Nephron (organoid): ENCODE data around the gene FMNL2.
A peak's percentile ranks its signal among the peaks of the same experiment; 100 is the strongest.

Source experiments
- H3K27ac Mint-ChIP-seq, 3 experiments: 2 replicates each; pipeline ENCODE4 v1.8.0; 2020; ENCODE audit warnings: mixed read lengths in 3 of 3, mild to moderate bottlenecking in 2 of 3, moderate library complexity in 1 of 3
- H3K27me3 Mint-ChIP-seq: 2 replicates; pipeline ENCODE4 v1.8.0; 2021; ENCODE audit warnings: low read depth, mild to moderate bottlenecking, moderate library complexity, mixed read lengths
- H3K36me3 Mint-ChIP-seq: 2 replicates; pipeline ENCODE4 v1.8.0; 2020; ENCODE audit warnings: low read depth, mixed read lengths
- H3K4me1 Mint-ChIP-seq: 2 replicates; pipeline ENCODE4 v1.8.0; 2020; ENCODE audit warnings: mixed read lengths
- H3K4me3 Mint-ChIP-seq, 3 experiments: 2 replicates each; pipeline ENCODE4 v1.8.0; 2020; ENCODE audit warnings: mild to moderate bottlenecking in 3 of 3, mixed read lengths in 3 of 3, moderate library complexity in 2 of 3
- H3K9me3 Mint-ChIP-seq: 2 replicates; pipeline ENCODE4 v1.8.0; 2020; ENCODE audit warnings: mixed read lengths
- TF ChIP-seq, protein P1 (sequence below), 3 experiments: fragments of 200-600 bp; sonication (generic); IDR thresholded peaks; one replicate each; pipeline ENCODE4 v1.5.0; 2021; ENCODE audit warnings: antibody characterized with exemption in 3 of 3; ENCODE audit not compliant: unreplicated experiment in 3 of 3

FMNL2 gene

GRCh38 chr2:152335016-152335725, at the start of gene FMNL2:
FMNL2 (plus strand) TSS chr2:152335174.
- peak within 1 kb of the TSS; percentile 79 to 95 (median 84) for H3K27ac Mint-ChIP-seq
- no peaks in the 10 kb centered on the region for H3K36me3 Mint-ChIP-seq
- H3K4me1 Mint-ChIP-seq: peaks cover 43% of the 10 kb centered on the region
- TF ChIP-seq, protein P1, sequence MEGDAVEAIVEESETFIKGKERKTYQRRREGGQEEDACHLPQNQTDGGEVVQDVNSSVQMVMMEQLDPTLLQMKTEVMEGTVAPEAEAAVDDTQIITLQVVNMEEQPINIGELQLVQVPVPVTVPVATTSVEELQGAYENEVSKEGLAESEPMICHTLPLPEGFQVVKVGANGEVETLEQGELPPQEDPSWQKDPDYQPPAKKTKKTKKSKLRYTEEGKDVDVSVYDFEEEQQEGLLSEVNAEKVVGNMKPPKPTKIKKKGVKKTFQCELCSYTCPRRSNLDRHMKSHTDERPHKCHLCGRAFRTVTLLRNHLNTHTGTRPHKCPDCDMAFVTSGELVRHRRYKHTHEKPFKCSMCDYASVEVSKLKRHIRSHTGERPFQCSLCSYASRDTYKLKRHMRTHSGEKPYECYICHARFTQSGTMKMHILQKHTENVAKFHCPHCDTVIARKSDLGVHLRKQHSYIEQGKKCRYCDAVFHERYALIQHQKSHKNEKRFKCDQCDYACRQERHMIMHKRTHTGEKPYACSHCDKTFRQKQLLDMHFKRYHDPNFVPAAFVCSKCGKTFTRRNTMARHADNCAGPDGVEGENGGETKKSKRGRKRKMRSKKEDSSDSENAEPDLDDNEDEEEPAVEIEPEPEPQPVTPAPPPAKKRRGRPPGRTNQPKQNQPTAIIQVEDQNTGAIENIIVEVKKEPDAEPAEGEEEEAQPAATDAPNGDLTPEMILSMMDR (IDR thresholded peaks at IDR 0.05; ENCODE audit: unreplicated experiment in 3 of 3): peak in 1 of 3 experiments; percentile 12
- H3K4me3 Mint-ChIP-seq: peak within 1 kb of the TSS; percentile 88 to 97 (median 91)
- no peaks in the 10 kb centered on the region for H3K9me3 Mint-ChIP-seq
- H3K27me3 Mint-ChIP-seq: no peaks in the 10 kb centered on the region

- Mint-ChIP-seq H3K27ac (no peak overlapping the region), H3K4me3 (no peak overlapping the region), H3K4me1 (no peaks in the 10 kb centered on the region), H3K36me3 (no peaks in the 10 kb centered on the region), H3K9me3 (no peaks in the 10 kb centered on the region), H3K27me3 (no peaks in the 10 kb centered on the region)
- TF ChIP-seq, protein P1 (IDR thresholded peaks at IDR 0.05; ENCODE audit: unreplicated experiment in 3 of 3): no peak
These were observed 42.0 kb upstream of the FMNL2 start for GRCh38 chr2:152292991-152293390.

- H3K4me1 Mint-ChIP-seq: no peaks in the 10 kb centered on the region
- H3K36me3 Mint-ChIP-seq: no peaks in the 10 kb centered on the region
- H3K27ac Mint-ChIP-seq: no peak overlapping the region
- no peaks in the 10 kb centered on the region for H3K27me3 Mint-ChIP-seq
- H3K4me3 Mint-ChIP-seq: no peak overlapping the region
- TF ChIP-seq, protein P1 (IDR thresholded peaks at IDR 0.05; ENCODE audit: unreplicated experiment in 3 of 3): no peak
- H3K9me3 Mint-ChIP-seq: no peaks in the 10 kb centered on the region
These were observed 37.3 kb upstream of the FMNL2 start for GRCh38 chr2:152297715-152298114.

DNA sequence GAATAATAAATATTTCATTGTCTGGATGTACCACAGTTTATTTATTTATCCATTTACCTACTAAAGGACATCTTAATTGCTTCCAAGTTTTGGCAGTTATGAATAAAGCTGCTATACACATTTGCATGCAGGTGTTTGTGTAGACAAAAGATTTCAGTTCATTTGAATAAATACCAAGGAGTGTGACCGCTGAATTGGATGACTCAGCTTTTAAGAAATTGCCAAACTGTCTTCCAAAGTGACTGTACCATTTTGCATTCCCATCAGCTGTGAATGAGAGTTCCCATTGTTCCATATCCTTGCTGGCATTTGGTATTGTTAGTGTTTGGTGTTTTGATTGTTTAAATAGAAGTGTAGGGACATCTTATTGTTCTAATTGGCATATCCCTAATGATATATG, 36.2 kb upstream of the FMNL2 start:
- Mint-ChIP-seq H3K4me3 (no peak overlapping the region), H3K4me1 (no peaks in the 10 kb centered on the region), H3K27ac (no peak overlapping the region), H3K9me3 (no peaks in the 10 kb centered on the region), H3K27me3 (peaks cover 8% of the 10 kb centered on the region), H3K36me3 (no peaks in the 10 kb centered on the region)
- TF ChIP-seq, protein P1 (IDR thresholded peaks at IDR 0.05; ENCODE audit: unreplicated experiment in 3 of 3): no peak

- Mint-ChIP-seq H3K4me3 (no peak overlapping the region), H3K4me1 (no peaks in the 10 kb centered on the region), H3K36me3 (no peaks in the 10 kb centered on the region), H3K27me3 (peaks cover 8% of the 10 kb centered on the region), H3K9me3 (no peaks in the 10 kb centered on the region), H3K27ac (no peak overlapping the region)
- TF ChIP-seq, protein P1 (IDR thresholded peaks at IDR 0.05; ENCODE audit: unreplicated experiment in 3 of 3): no peak
These were observed 33.8 kb upstream of the FMNL2 start for GRCh38 chr2:152301131-152301530.

GRCh38 chr2:152303951-152304350, 31.0 kb upstream of the FMNL2 start:
- peaks cover 8% of the 10 kb centered on the region for H3K27me3 Mint-ChIP-seq
- H3K27ac Mint-ChIP-seq: no peak overlapping the region
- H3K36me3 Mint-ChIP-seq: no peaks in the 10 kb centered on the region
- H3K4me3 Mint-ChIP-seq: no peak overlapping the region
- no peaks in the 10 kb centered on the region for H3K9me3 Mint-ChIP-seq
- TF ChIP-seq, protein P1 (IDR thresholded peaks at IDR 0.05; ENCODE audit: unreplicated experiment in 3 of 3): no peak
- H3K4me1 Mint-ChIP-seq: no peaks in the 10 kb centered on the region
